Mesothelial cell of epicardium (in vitro differentiated cells): ENCODE measurements around the gene CEP131. TPM values are rescaled to one million over a fixed set of nuclear protein-coding genes. Genes with fewer than 3 reads are reported as not detected.

Experiments
- DNase-seq, 2 experiments: peaks; one replicate each; pipeline ENCODE4 v3.0.0; 2021; ENCODE audit warnings: low spot score in 2 of 2; ENCODE audit not compliant: unreplicated experiment in 2 of 2
- H3K27ac Mint-ChIP-seq: 2 replicates; pipeline ENCODE4 v1.8.0; 2021; ENCODE audit warnings: mixed read lengths
- H3K27me3 Mint-ChIP-seq: 2 replicates; pipeline ENCODE4 v1.8.0; 2021; ENCODE audit warnings: low read depth, mixed read lengths
- H3K36me3 Mint-ChIP-seq: 2 replicates; pipeline ENCODE4 v1.8.0; 2021; ENCODE audit warnings: mixed read lengths
- H3K4me1 Mint-ChIP-seq: 2 replicates; pipeline ENCODE4 v1.8.0; 2021; ENCODE audit warnings: mixed read lengths
- H3K4me3 Mint-ChIP-seq: 2 replicates; pipeline ENCODE4 v1.8.0; 2021; ENCODE audit warnings: mild to moderate bottlenecking, moderate library complexity, mixed read lengths
- H3K9me3 Mint-ChIP-seq: 2 replicates; pipeline ENCODE4 v1.8.0; 2021; ENCODE audit warnings: mixed read lengths
- total RNA-seq: library from RNA; stranded (reverse); gene quantifications from 3 replicates; pipeline ENCODE4 v1.2.1, GENCODE V29; 2021
- TF ChIP-seq, protein P1 (sequence below): fragments of 200-600 bp; sonication (generic); IDR thresholded peaks from one replicate; pipeline ENCODE4 v1.5.0; 2021; ENCODE audit warnings: antibody characterized with exemption; ENCODE audit not compliant: unreplicated experiment

The CEP131 gene
- total RNA-seq, 1 donor from 2014 or later, result 27.3 TPM

DNA sequence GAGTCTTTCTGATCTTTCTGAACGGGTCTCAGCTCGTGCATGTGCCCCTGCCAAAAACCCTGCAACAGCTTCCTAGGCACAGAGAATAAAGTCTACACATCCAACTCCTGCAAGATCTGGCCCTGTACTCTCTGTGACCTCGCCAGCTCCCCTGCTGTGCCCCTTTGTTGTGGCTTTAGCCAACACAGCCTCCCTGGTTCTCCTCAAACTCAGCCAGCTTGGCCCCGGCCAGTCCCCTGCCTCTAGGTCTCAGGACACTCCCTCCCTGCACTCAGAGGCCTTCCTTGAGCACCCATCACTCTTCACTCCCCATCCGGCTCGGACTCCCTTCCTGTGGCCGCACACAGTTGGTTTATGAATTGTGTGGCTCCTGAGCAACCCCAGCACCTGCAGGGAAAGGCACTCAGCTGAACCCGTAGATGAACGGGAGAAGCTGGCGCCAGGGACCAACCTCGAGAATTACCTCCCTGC is 1.4 kb downstream of the CEP131 start:
- H3K4me3 Mint-ChIP-seq, result peak overlapping the region; percentile 64
- H3K27me3 Mint-ChIP-seq, result no peaks in the 10 kb centered on the region
- DNase-seq, result no peak
- TF ChIP-seq, protein P1, sequence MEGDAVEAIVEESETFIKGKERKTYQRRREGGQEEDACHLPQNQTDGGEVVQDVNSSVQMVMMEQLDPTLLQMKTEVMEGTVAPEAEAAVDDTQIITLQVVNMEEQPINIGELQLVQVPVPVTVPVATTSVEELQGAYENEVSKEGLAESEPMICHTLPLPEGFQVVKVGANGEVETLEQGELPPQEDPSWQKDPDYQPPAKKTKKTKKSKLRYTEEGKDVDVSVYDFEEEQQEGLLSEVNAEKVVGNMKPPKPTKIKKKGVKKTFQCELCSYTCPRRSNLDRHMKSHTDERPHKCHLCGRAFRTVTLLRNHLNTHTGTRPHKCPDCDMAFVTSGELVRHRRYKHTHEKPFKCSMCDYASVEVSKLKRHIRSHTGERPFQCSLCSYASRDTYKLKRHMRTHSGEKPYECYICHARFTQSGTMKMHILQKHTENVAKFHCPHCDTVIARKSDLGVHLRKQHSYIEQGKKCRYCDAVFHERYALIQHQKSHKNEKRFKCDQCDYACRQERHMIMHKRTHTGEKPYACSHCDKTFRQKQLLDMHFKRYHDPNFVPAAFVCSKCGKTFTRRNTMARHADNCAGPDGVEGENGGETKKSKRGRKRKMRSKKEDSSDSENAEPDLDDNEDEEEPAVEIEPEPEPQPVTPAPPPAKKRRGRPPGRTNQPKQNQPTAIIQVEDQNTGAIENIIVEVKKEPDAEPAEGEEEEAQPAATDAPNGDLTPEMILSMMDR, result no peak
- peaks cover 5% of the 10 kb centered on the region for H3K9me3 Mint-ChIP-seq
- H3K27ac Mint-ChIP-seq, result no peak overlapping the region
- H3K4me1 Mint-ChIP-seq, result peaks cover 15% of the 10 kb centered on the region
- H3K36me3 Mint-ChIP-seq, result peaks cover 12% of the 10 kb centered on the region

DNA sequence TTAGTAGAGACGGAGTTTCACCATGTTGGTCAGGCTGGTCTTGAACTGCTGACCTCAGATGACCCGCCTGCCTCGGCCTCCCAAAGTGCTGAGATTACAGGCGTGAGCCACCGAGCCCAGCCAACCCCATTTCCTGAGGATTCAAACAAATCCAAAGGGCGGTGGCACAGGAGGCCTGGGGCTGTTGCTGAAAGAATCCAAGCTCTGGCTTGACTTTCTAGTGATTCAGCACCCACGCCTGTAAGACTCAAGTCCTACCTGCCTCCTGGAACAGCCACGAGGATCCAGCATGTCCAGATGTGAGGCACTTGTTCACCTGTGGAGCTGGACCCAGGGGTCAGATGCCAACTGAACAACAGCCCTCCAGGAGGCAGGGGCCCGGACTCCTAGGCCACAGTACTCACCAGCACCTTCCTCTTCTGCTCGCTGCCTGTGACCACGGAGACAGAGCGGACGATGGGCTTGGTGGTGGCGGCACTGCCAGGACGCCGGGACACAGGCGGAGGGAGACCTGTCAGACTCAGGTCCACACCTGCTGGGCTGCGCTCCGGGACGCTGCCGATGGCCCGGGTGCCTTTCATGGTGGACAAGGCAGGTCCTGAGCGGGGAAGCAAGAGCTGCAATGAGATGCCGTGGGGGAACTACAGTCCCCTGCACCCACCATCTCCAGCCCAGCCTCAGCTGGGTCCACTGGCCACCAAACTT is 3.1 kb downstream of the CEP131 start:
- Mint-ChIP-seq H3K27me3 (no peaks in the 10 kb centered on the region), H3K27ac (no peak overlapping the region), H3K4me3 (no peak overlapping the region), H3K36me3 (peaks cover 15% of the 10 kb centered on the region), H3K9me3 (no peaks in the 10 kb centered on the region), H3K4me1 (peaks cover 15% of the 10 kb centered on the region)
- no peak for DNase-seq
- TF ChIP-seq, protein P1, result no peak

DNA sequence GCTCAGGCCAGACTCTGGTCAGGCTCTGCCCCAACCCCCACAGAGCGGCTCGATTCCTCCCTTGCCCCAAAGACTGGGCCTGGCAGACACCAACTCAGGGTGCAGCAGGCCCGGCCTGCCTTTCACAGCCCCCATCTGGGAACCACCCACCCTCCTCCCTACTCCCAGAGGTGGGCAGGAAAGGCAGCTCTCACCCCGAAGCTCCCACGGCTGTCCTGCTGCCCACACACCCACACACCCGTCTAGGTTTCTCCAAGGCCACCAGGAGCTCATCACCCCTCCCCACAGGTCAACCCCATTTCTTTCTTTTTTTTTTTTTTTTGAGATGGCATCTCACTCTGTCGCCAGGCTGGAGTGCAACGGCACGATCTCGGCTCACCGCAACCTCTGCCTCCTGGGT is 3.8 kb downstream of the CEP131 start:
- Mint-ChIP-seq H3K4me1 (peaks cover 15% of the 10 kb centered on the region), H3K9me3 (no peaks in the 10 kb centered on the region), H3K4me3 (no peak overlapping the region), H3K27me3 (no peaks in the 10 kb centered on the region), H3K36me3 (peaks cover 15% of the 10 kb centered on the region), H3K27ac (no peak overlapping the region)
- TF ChIP-seq, protein P1, result no peak
- DNase-seq, result no peak

DNA sequence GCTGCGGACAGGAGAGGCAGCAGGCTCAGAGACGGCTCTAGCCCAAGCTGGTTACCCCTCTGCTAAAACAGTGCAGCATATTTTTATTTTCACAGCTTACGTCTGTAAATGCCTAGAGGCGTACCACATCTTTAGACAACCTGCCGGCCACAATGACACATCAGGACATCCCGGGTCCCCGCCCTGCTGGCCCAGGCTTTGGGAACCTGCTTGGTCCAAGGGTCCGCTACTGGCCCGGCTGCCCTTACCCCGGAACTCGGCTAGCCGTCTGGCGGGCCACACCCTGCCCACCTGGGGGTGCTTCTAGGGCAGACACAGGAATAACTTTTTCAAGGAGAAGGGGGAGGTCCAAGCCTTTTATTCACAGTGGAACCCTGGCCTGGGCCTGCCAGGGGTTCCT is 4.3 kb downstream of the CEP131 start:
- H3K36me3 Mint-ChIP-seq, result peaks cover 18% of the 10 kb centered on the region
- no peak overlapping the region for H3K27ac Mint-ChIP-seq
- TF ChIP-seq, protein P1, result no peak
- no peaks in the 10 kb centered on the region for H3K9me3 Mint-ChIP-seq
- no peak for DNase-seq
- no peak overlapping the region for H3K4me3 Mint-ChIP-seq
- H3K4me1 Mint-ChIP-seq, result peaks cover 10% of the 10 kb centered on the region
- H3K27me3 Mint-ChIP-seq, result no peaks in the 10 kb centered on the region

DNA sequence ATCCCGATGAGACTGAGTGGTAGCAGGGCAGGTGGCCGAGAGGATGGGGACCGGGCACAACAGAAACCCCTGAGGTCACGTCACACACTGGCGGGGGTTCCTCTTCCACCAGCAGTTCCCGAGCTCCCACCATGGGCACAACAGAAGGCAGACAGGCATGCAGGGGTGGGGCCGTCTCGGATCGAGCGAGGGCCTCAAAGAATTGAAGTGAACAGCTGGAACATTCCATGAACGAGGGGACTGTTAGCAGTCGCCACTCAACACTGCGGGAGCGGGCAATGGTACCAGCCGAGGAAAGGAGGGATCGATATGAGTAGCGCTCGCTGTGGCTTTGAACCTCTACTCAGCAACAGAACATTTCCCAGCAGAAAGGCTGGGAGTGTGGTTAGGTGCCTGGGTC is 5.3 kb downstream of the CEP131 start:
- H3K9me3 Mint-ChIP-seq, result no peaks in the 10 kb centered on the region
- TF ChIP-seq, protein P1, result no peak
- no peak overlapping the region for H3K27ac Mint-ChIP-seq
- H3K4me3 Mint-ChIP-seq, result no peak overlapping the region
- no peak for DNase-seq
- H3K4me1 Mint-ChIP-seq, result peaks cover 9% of the 10 kb centered on the region
- peaks cover 18% of the 10 kb centered on the region for H3K36me3 Mint-ChIP-seq
- no peaks in the 10 kb centered on the region for H3K27me3 Mint-ChIP-seq
